SK-N-MC (cell line): ENCODE data around the gene WNT4.
A peak's percentile ranks its signal among the peaks of the same experiment; 100 is the strongest.

Source experiments
- DNase-seq: peaks from one replicate; pipeline ENCODE4 v3.0.0-alpha.2; 2011; ENCODE audit warnings: low read depth, low spot score
- H3K27ac ChIP-seq: fragments of 200-600 bp; sonication (generic); 2 replicates; pipeline ENCODE4 v1.5.1; 2016; ENCODE audit warnings: mixed run types
- H3K36me3 ChIP-seq: fragments of 200-600 bp; sonication (generic); 2 replicates; pipeline ENCODE4 v1.6.1; 2017; ENCODE audit warnings: antibody characterized with exemption, low read length, mixed read lengths; ENCODE audit not compliant: insufficient read depth
- H3K4me3 ChIP-seq: fragments of 200-600 bp; sonication (generic); 2 replicates; pipeline ENCODE4 v1.5.1; 2016
- H3K9ac ChIP-seq: fragments of 200-600 bp; sonication (generic); 2 replicates; pipeline ENCODE4 v1.8.0; 2017; ENCODE audit warnings: mixed run types, mixed read lengths; ENCODE audit not compliant: insufficient read length
- H3K9me3 ChIP-seq: fragments of 200-600 bp; sonication (generic); 2 replicates; pipeline ENCODE4 v1.6.1; 2017; ENCODE audit warnings: low read depth, mild to moderate bottlenecking, antibody characterized with exemption, low read length, moderate library complexity, mixed read lengths
- EZH2 ChIP-seq: fragments of 200-600 bp; sonication (generic); IDR thresholded peaks from one replicate; pipeline ENCODE4 v1.6.1; 2017; ENCODE audit warnings: antibody characterized with exemption
- FOXP2 ChIP-seq: optimal IDR thresholded peaks from 2 replicates; pipeline ENCODE3; 2011; ENCODE audit warnings: mild to moderate bottlenecking, moderate library complexity; ENCODE audit not compliant: insufficient read depth; ENCODE audit errors: extremely low read length, control extremely low read depth
- POLR2AphosphoS5 ChIP-seq: IDR thresholded peaks from 2 replicates; pipeline ENCODE4 v1.6.1; 2012; ENCODE audit warnings: mild to moderate bottlenecking, low read depth, low read length, borderline replicate concordance

The WNT4 gene

GRCh38 chr1:22089134-22089571 is 53.7 kb downstream of the WNT4 start:
- TF ChIP-seq POLR2AphosphoS5 (no peak), FOXP2 (no peak), EZH2 (no peak)
- H3K27ac ChIP-seq, result peak overlapping the region; percentile 22; the same call in 1 of the 2 replicates

GRCh38 chr1:22088331-22088730 is 54.6 kb downstream of the WNT4 start:
- Histone ChIP-seq H3K36me3 (peaks cover 79% of the 10 kb centered on the region), H3K27ac (no peak overlapping the region), H3K9me3 (no peaks in the 10 kb centered on the region), H3K9ac (no peak overlapping the region), H3K4me3 (no peak overlapping the region)
- no peak for TF ChIP-seq FOXP2
- no peak for TF ChIP-seq POLR2AphosphoS5
- TF ChIP-seq EZH2, result no peak
- no peak for DNase-seq

More at GRCh38 chr1:22089134-22089571, 53.7 kb downstream of the WNT4 start:
- H3K9ac ChIP-seq, result no peak overlapping the region
- H3K9me3 ChIP-seq, result no peaks in the 10 kb centered on the region
- DNase-seq, result no peak
- H3K36me3 ChIP-seq, result peaks cover 77% of the 10 kb centered on the region
- H3K4me3 ChIP-seq, result no peak overlapping the region

- Histone ChIP-seq H3K9ac (no peak overlapping the region), H3K9me3 (no peaks in the 10 kb centered on the region), H3K27ac (no peak overlapping the region), H3K36me3 (peaks cover 78% of the 10 kb centered on the region), H3K4me3 (no peak overlapping the region)
- DNase-seq, result no peak
- TF ChIP-seq EZH2 (no peak), FOXP2 (no peak), POLR2AphosphoS5 (no peak)
Observed at GRCh38 chr1:22080191-22080590, 62.7 kb downstream of the WNT4 start.

GRCh38 chr1:22078133-22078532 is 64.8 kb downstream of the WNT4 start:
- no peak for TF ChIP-seq EZH2
- TF ChIP-seq POLR2AphosphoS5, result no peak
- no peak for TF ChIP-seq FOXP2
- Histone ChIP-seq H3K9me3 (no peaks in the 10 kb centered on the region), H3K9ac (no peak overlapping the region), H3K4me3 (no peak overlapping the region), H3K27ac (0 out of 2 replicates have a peak overlapping the region, but pooled peaks have one; percentile 1), H3K36me3 (peaks cover 59% of the 10 kb centered on the region)
- DNase-seq, result no peak

- H3K27ac ChIP-seq, result 0 out of 2 replicates have a peak overlapping the region, but pooled peaks have one; percentile 1
- no peak overlapping the region for H3K4me3 ChIP-seq
- no peak for DNase-seq
- H3K36me3 ChIP-seq, result peaks cover 55% of the 10 kb centered on the region
- no peaks in the 10 kb centered on the region for H3K9me3 ChIP-seq
- no peak overlapping the region for H3K9ac ChIP-seq
- no peak for TF ChIP-seq FOXP2
- no peak for TF ChIP-seq POLR2AphosphoS5
- no peak for TF ChIP-seq EZH2
Observed at GRCh38 chr1:22077728-22078127, 65.2 kb downstream of the WNT4 start.

- H3K27ac ChIP-seq, result no peak overlapping the region
- no peak for DNase-seq
- TF ChIP-seq FOXP2, result no peak
- no peak for TF ChIP-seq POLR2AphosphoS5
- no peak for TF ChIP-seq EZH2
- H3K4me3 ChIP-seq, result no peak overlapping the region
- H3K36me3 ChIP-seq, result peaks cover 47% of the 10 kb centered on the region
- no peak overlapping the region for H3K9ac ChIP-seq
- H3K9me3 ChIP-seq, result peaks cover 3% of the 10 kb centered on the region; the same call in 1 of the 2 replicates
Observed at GRCh38 chr1:22076346-22076745, 66.6 kb downstream of the WNT4 start.

GRCh38 chr1:22075718-22076117 is 67.2 kb downstream of the WNT4 start:
- peaks cover 6% of the 10 kb centered on the region; the same call in 1 of the 2 replicates for H3K9me3 ChIP-seq
- H3K4me3 ChIP-seq, result no peak overlapping the region
- no peak overlapping the region for H3K9ac ChIP-seq
- H3K36me3 ChIP-seq, result peaks cover 45% of the 10 kb centered on the region
- TF ChIP-seq POLR2AphosphoS5 (no peak), EZH2 (no peak), FOXP2 (no peak)
- peak overlapping the region; percentile 37 for H3K27ac ChIP-seq
- DNase-seq, result no peak

- Histone ChIP-seq H3K4me3 (no peak overlapping the region), H3K9me3 (peaks cover 6% of the 10 kb centered on the region; the same call in 1 of the 2 replicates), H3K9ac (no peak overlapping the region), H3K36me3 (peaks cover 44% of the 10 kb centered on the region), H3K27ac (0 out of 2 replicates have a peak overlapping the region, but pooled peaks have one; percentile 25)
- TF ChIP-seq EZH2, result no peak
- no peak for TF ChIP-seq POLR2AphosphoS5
- TF ChIP-seq FOXP2, result no peak
- no peak for DNase-seq
Observed at GRCh38 chr1:22074803-22075202, 68.1 kb downstream of the WNT4 start.

- TF ChIP-seq EZH2 (no peak), FOXP2 (no peak), POLR2AphosphoS5 (no peak)
- peaks cover 37% of the 10 kb centered on the region for H3K36me3 ChIP-seq
- no peak overlapping the region for H3K9ac ChIP-seq
- no peak for DNase-seq
- peaks cover 6% of the 10 kb centered on the region; the same call in 1 of the 2 replicates for H3K9me3 ChIP-seq
- no peak overlapping the region for H3K4me3 ChIP-seq
- H3K27ac ChIP-seq, result no peak overlapping the region
Observed at GRCh38 chr1:22071511-22071910, 71.4 kb downstream of the WNT4 start.
